MM.1S (cell line): ENCODE results near the gene PVR.
"Not testable (repeated sequence)": the region's sequence is repeated elsewhere in the genome, so short reads cannot be mapped to it uniquely, and the experiment has no call there.

ENCODE experiments used
- DNase-seq: peaks from one replicate; pipeline ENCODE4 v3.0.0-alpha.2; 2015
- H2AFZ ChIP-seq: fragments of 300-600 bp; sonication (generic); 2 replicates; pipeline ENCODE4 v1.6.0; 2016; ENCODE audit warnings: antibody characterized with exemption, low read length
- H3F3A ChIP-seq: fragments of 300-600 bp; sonication (generic); 2 replicates; pipeline ENCODE4 v1.6.1; 2016; ENCODE audit warnings: mild to moderate bottlenecking, antibody characterized with exemption, low read length, moderate library complexity, mixed read lengths; ENCODE audit not compliant: insufficient read depth
- H3K27ac ChIP-seq: fragments of 300-600 bp; sonication (generic); 2 replicates; pipeline ENCODE4 v1.5.1; 2016; ENCODE audit warnings: mild to moderate bottlenecking, low read length
- H3K27me3 ChIP-seq: fragments of 300-600 bp; sonication (generic); replicated peaks from 2 replicates; pipeline ENCODE4 v1.6.0; 2016; ENCODE audit warnings: low read length; ENCODE audit not compliant: insufficient read depth
- H3K36me3 ChIP-seq: fragments of 300-600 bp; sonication (generic); replicated peaks from 2 replicates; pipeline ENCODE4 v1.6.1; 2016; ENCODE audit warnings: mild to moderate bottlenecking, low read length, mixed read lengths; ENCODE audit not compliant: insufficient read depth
- H3K4me1 ChIP-seq: fragments of 300-600 bp; sonication (generic); 2 replicates; pipeline ENCODE4 v1.6.1; 2016; ENCODE audit warnings: low read length, mixed read lengths
- H3K4me2 ChIP-seq: fragments of 300-600 bp; sonication (generic); 2 replicates; pipeline ENCODE4 v1.6.0; 2016; ENCODE audit warnings: low read depth, low read length
- H3K4me3 ChIP-seq: fragments of 300-600 bp; sonication (generic); 2 replicates; pipeline ENCODE4 v1.5.1; 2016; ENCODE audit warnings: low read length, mixed read lengths
- H3K79me2 ChIP-seq: fragments of 300-600 bp; sonication (generic); 2 replicates; pipeline ENCODE4 v1.6.1; 2016; ENCODE audit warnings: mixed run types, low read length, mixed read lengths
- H3K9ac ChIP-seq: fragments of 300-600 bp; sonication (generic); 2 replicates; pipeline ENCODE4 v1.6.1; 2016; ENCODE audit warnings: low read length, mixed read lengths
- H3K9me2 ChIP-seq: fragments of 300-600 bp; sonication (generic); replicated peaks from 2 replicates; pipeline ENCODE4 v1.6.1; 2016; ENCODE audit warnings: mild to moderate bottlenecking, low read length, mixed read lengths; ENCODE audit not compliant: insufficient read depth
- H3K9me3 ChIP-seq: fragments of 300-600 bp; sonication (generic); replicated peaks from 2 replicates; pipeline ENCODE4 v1.6.1; 2016; ENCODE audit warnings: mild to moderate bottlenecking, low read length, mixed read lengths; ENCODE audit not compliant: insufficient read depth
- H4K20me1 ChIP-seq: fragments of 300-600 bp; sonication (generic); 2 replicates; pipeline ENCODE4 v1.6.1; 2016; ENCODE audit warnings: mild to moderate bottlenecking, low read length, moderate library complexity, mixed read lengths; ENCODE audit not compliant: insufficient read depth
- EZH2 ChIP-seq: fragments of 300-600 bp; sonication (generic); optimal IDR thresholded peaks from 2 replicates; pipeline ENCODE3; 2017; ENCODE audit warnings: low read depth, mild to moderate bottlenecking, antibody characterized with exemption, low read length, mixed read lengths
- EZH2phosphoT487 ChIP-seq: fragments of 300-600 bp; sonication (generic); IDR thresholded peaks from 2 replicates; pipeline ENCODE4 v1.6.1; 2018; ENCODE audit warnings: antibody characterized with exemption, low read length
- TF ChIP-seq, protein P1 (sequence below): fragments of 300-600 bp; sonication (generic); IDR thresholded peaks from 2 replicates; pipeline ENCODE4 v1.5.1; 2016; ENCODE audit warnings: antibody characterized with exemption, low read length, mixed read lengths

PVR gene

DNA sequence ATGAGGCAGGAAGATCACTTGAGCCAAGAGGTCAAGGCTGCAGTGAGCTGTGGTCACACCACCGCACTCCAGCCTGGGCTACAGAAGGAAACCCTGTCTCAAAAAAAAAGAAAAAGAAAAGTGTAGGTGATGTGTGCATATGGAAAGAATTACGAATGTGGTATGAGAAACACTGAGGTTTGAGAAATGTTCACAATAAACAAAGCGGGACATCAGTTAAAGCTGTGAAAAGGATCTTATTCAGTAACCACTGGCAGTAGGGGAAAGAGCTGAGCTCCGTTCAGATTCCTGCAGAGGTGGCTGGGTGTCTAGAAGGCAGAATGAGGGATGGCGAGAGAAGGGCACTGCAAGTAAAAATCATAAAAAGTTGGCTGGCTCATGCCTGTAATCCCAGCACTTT lies 34.5 kb upstream of the PVR start:
- H4K20me1 ChIP-seq: no peaks in the 10 kb centered on the region
- H3K9me2 ChIP-seq: no peaks in the 10 kb centered on the region
- TF ChIP-seq, protein P1, sequence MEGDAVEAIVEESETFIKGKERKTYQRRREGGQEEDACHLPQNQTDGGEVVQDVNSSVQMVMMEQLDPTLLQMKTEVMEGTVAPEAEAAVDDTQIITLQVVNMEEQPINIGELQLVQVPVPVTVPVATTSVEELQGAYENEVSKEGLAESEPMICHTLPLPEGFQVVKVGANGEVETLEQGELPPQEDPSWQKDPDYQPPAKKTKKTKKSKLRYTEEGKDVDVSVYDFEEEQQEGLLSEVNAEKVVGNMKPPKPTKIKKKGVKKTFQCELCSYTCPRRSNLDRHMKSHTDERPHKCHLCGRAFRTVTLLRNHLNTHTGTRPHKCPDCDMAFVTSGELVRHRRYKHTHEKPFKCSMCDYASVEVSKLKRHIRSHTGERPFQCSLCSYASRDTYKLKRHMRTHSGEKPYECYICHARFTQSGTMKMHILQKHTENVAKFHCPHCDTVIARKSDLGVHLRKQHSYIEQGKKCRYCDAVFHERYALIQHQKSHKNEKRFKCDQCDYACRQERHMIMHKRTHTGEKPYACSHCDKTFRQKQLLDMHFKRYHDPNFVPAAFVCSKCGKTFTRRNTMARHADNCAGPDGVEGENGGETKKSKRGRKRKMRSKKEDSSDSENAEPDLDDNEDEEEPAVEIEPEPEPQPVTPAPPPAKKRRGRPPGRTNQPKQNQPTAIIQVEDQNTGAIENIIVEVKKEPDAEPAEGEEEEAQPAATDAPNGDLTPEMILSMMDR: no peak
- TF ChIP-seq EZH2phosphoT487 (no peak), EZH2 (no peak)
- DNase-seq: no peak
- H3F3A ChIP-seq: no peaks in the 10 kb centered on the region
- no peak overlapping the region for H3K9ac ChIP-seq
- H3K4me3 ChIP-seq: no peak overlapping the region
- H3K36me3 ChIP-seq: no peaks in the 10 kb centered on the region
- peaks cover 19% of the 10 kb centered on the region for H3K27me3 ChIP-seq
- no peaks in the 10 kb centered on the region for H3K79me2 ChIP-seq
- no peaks in the 10 kb centered on the region for H3K9me3 ChIP-seq
- H3K27ac ChIP-seq: no peak overlapping the region
- H2AFZ ChIP-seq: no peak overlapping the region
- H3K4me2 ChIP-seq: no peak overlapping the region
- H3K4me1 ChIP-seq: no peaks in the 10 kb centered on the region

DNA sequence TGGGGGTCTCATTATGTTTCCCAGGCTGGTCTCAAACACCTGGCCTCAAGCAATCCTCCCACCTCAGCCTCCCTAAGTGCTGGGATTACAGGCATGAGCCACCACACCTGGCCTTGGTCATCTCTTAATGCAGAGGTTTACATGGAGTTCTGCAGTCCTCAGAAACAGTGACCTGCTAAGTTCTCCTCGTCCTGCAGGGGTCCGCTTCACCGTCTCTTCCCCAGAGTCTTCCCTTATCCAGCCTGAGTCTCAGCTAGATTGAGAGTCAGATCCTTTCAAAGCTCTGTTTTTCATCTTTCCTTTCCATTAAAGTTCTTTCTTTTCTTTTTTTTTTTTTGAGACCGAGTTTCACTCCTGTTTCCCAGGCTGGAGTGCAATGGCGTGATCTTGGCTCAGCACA lies 33.2 kb upstream of the PVR start:
- H3K4me1 ChIP-seq, H3K9ac ChIP-seq, H3K4me3 ChIP-seq, H3K36me3 ChIP-seq, H3K27ac ChIP-seq, H3F3A ChIP-seq, H3K9me2 ChIP-seq, H4K20me1 ChIP-seq, H2AFZ ChIP-seq, DNase-seq, H3K79me2 ChIP-seq, H3K4me2 ChIP-seq, H3K9me3 ChIP-seq: not testable (repeated sequence)
- peaks cover 13% of the 10 kb centered on the region for H3K27me3 ChIP-seq

DNA sequence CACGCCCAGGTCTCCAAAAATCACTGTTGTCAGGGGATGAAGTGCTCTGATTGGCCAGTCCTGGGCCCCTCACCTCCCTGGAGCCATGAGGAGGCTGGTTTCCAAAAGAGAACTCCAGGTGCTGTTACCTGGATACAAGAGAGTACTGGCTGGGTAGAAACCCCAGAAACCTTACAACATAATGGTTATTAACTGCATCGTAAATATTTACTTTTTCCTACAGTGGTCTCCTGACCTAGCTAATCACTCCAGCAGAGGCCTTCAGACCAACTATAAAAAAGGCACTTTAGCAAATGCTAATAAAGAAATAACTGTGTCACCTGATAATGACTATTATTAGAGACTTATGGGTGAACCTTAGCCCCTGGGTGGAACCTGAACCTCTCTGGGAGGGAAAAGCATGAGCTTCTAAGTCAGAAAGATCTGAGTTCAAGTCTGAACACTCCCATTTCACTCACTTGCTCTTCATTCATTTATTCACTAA lies 31.9 kb upstream of the PVR start:
- H3K27ac ChIP-seq: no peak overlapping the region
- no peak for DNase-seq

More for the DNA sequence above, 31.9 kb upstream of the PVR start:
- Histone ChIP-seq H3K36me3 (no peaks in the 10 kb centered on the region), H3K4me2 (no peak overlapping the region), H3K9me3 (no peaks in the 10 kb centered on the region), H3K9me2 (no peaks in the 10 kb centered on the region), H3K79me2 (no peaks in the 10 kb centered on the region), H4K20me1 (no peaks in the 10 kb centered on the region), H2AFZ (no peak overlapping the region), H3K4me3 (no peak overlapping the region), H3K9ac (no peak overlapping the region), H3F3A (no peaks in the 10 kb centered on the region), H3K4me1 (no peaks in the 10 kb centered on the region), H3K27me3 (peaks cover 13% of the 10 kb centered on the region)
- TF ChIP-seq EZH2 (no peak), EZH2phosphoT487 (no peak)
- TF ChIP-seq, protein P1: no peak
